Endothelial cell of umbilical vein (primary cell): ENCODE results near the gene ECD. TPM values are rescaled to one million over a fixed set of nuclear protein-coding genes. Genes with fewer than 3 reads are reported as not detected.

ENCODE experiments used
- BruUV-seq: library from RNA; stranded (reverse); fragments of 400-500 nt; replicated peaks from 2 replicates; lab custom pipeline; 2021; lab: Mats Ljungman, UMichigan
- CTCF ChIA-PET: fragments of 300-600, 350-600 bp; sonication (Branson Sonifier 250); formaldehyde crosslinking; loops from one replicate; lab custom pipeline; 2021; ENCODE audit warnings: antibody characterized with exemption, inconsistent platforms; lab: Charles Lee
- POLR2A ChIA-PET: fragments of 300-600, 350-600 bp; sonication (Branson Sonifier 250); formaldehyde crosslinking; loops from one replicate; lab custom pipeline; 2021; ENCODE audit warnings: antibody characterized with exemption, inconsistent platforms; lab: Charles Lee
- DNase-seq: peaks from one replicate; pipeline ENCODE4 v3.0.0-alpha.2; 2011; ENCODE audit warnings: low read depth, low spot score
- FAIRE-seq: peaks from 2 replicates; lab custom pipeline; 2011; peaks lifted over from hg19 to GRCh38; lab: Jason Lieb, UNC
- H2AFZ ChIP-seq: 2 replicates; pipeline ENCODE4 v1.6.0; 2012; ENCODE audit warnings: low read depth, low read length, control low read depth, inconsistent platforms
- H3K27ac ChIP-seq: 2 replicates; pipeline ENCODE4 v1.5.1; 2011; ENCODE audit warnings: low read depth, mild to moderate bottlenecking, control low read depth, low read length, moderate library complexity; ENCODE audit not compliant: insufficient read depth
- H3K27me3 ChIP-seq, 2 experiments: 2 replicates each; pipeline versions ENCODE4 v1.6.0 to v1.6.1; 2011; ENCODE audit warnings: low read length in 2 of 2, mixed read lengths in 1 of 2; ENCODE audit not compliant: control insufficient read depth in 2 of 2, insufficient read depth in 2 of 2
- H3K36me3 ChIP-seq, 2 experiments: 2 replicates in 1 of 2; 3 replicates in 1 of 2; pipeline ENCODE4 v1.5.1; 2011; ENCODE audit warnings: low read length in 2 of 2, mild to moderate bottlenecking in 1 of 2, moderate library complexity in 1 of 2; ENCODE audit not compliant: control insufficient read depth in 2 of 2, insufficient read depth in 2 of 2; ENCODE audit errors: extremely low read depth in 1 of 2
- H3K4me1 ChIP-seq: 3 replicates; pipeline ENCODE4 v1.5.1; 2011; ENCODE audit warnings: mild to moderate bottlenecking, low read length; ENCODE audit not compliant: control insufficient read depth, insufficient read depth; ENCODE audit errors: extremely low read depth
- H3K4me2 ChIP-seq: 2 replicates; pipeline ENCODE4 v1.6.1; 2011; ENCODE audit warnings: low read length, control low read depth, mixed read lengths; ENCODE audit not compliant: insufficient read depth
- H3K4me3 ChIP-seq, 3 experiments: fragments of 200-600 bp in 1 of 3; sonication (generic), shearing (Covaris generic) in 1 of 3; replicated peaks in 1 of 3; 2 replicates each; pipeline ENCODE4 v1.5.1; 2011 to 2016; ENCODE audit warnings: control low read depth in 3 of 3, low read length in 3 of 3, mild to moderate bottlenecking in 2 of 3, inconsistent platforms in 1 of 3, low read depth in 1 of 3, moderate library complexity in 1 of 3; ENCODE audit not compliant: insufficient read depth in 1 of 3
- H3K79me2 ChIP-seq: 2 replicates; pipeline ENCODE4 v1.6.0; 2012; ENCODE audit warnings: low read length, inconsistent platforms; ENCODE audit not compliant: control insufficient read depth, insufficient read depth
- H3K9ac ChIP-seq: replicated peaks from 2 replicates; pipeline ENCODE3; 2011; ENCODE audit warnings: low read length, control low read depth; ENCODE audit not compliant: insufficient read depth; ENCODE audit errors: extremely low read depth
- H3K9me1 ChIP-seq: replicated peaks from 3 replicates; pipeline ENCODE4 v1.6.0; 2011; ENCODE audit warnings: mild to moderate bottlenecking, low read length; ENCODE audit not compliant: control insufficient read depth, insufficient read depth; ENCODE audit errors: extremely low read depth
- H3K9me3 ChIP-seq: replicated peaks from 2 replicates; pipeline ENCODE4 v1.5.1; 2012; ENCODE audit warnings: low read length, inconsistent platforms; ENCODE audit not compliant: control insufficient read depth, insufficient read depth
- H4K20me1 ChIP-seq: replicated peaks from 2 replicates; pipeline ENCODE3; 2011; ENCODE audit warnings: mild to moderate bottlenecking, low read length; ENCODE audit not compliant: control insufficient read depth, insufficient read depth; ENCODE audit errors: extremely low read depth
- EZH2 ChIP-seq: IDR thresholded peaks from 2 replicates; pipeline ENCODE4 v1.6.1; 2012; ENCODE audit warnings: borderline replicate concordance, low read depth, mild to moderate bottlenecking, moderate library complexity, low read length, inconsistent platforms; ENCODE audit not compliant: severe bottlenecking
- FOS ChIP-seq: IDR thresholded peaks from 2 replicates; pipeline ENCODE4 v1.6.1; 2011; ENCODE audit warnings: mild to moderate bottlenecking, low read length, moderate library complexity, borderline replicate concordance; ENCODE audit not compliant: insufficient read depth
- JUN ChIP-seq: IDR thresholded peaks from 2 replicates; pipeline ENCODE4 v1.6.1; 2011; ENCODE audit warnings: borderline replicate concordance, low read depth; ENCODE audit not compliant: insufficient read length, insufficient read depth
- dilution Hi-C: fragments of 300-500 bp; cut with MboI; formaldehyde crosslinking; loops from one replicate; pipeline ENCODE4 v1.15.0; 2019; ENCODE audit warnings: low sequenced_read_pairs; ENCODE audit not compliant: extremely low pct_ligation_motif_present
- intact Hi-C: fragments of 100-400 bp; cut with micrococcal nuclease; formaldehyde crosslinking; loops from one replicate; pipeline ENCODE4 v1.10.0; 2022
- polyA plus RNA-seq, 4 experiments: library from polyadenylated mRNA; depleted of rRNA in 3 of 4; stranded (reverse) in 3 of 4; unstranded in 1 of 4; fragments of >200 nt; gene quantifications; 2 replicates each; pipeline versions ENCODE4 v1.2.1 to v1.2.3, GENCODE V29; 2011 to 2012; ENCODE audit warnings: missing spikeins in 1 of 4
- total RNA-seq: library from RNA; stranded (reverse); gene quantifications from 2 replicates; pipeline ENCODE4 v1.2.3, GENCODE V29; 2021
- TF ChIP-seq, protein P1 (sequence below): IDR thresholded peaks from 2 replicates; pipeline ENCODE4 v1.6.1; 2011; ENCODE audit not compliant: insufficient read depth, insufficient read length
- TF ChIP-seq, protein P2 (sequence below), 2 donors: IDR thresholded peaks; 1 replicate in 1 of 2; 2 replicates in 1 of 2; pipeline ENCODE4 v1.5.1; 2011; ENCODE audit warnings: low read length in 2 of 2, mild to moderate bottlenecking in 2 of 2, moderate library complexity in 2 of 2, control low read depth in 1 of 2, inconsistent platforms in 1 of 2, low read depth in 1 of 2; ENCODE audit not compliant: insufficient read depth in 1 of 2; ENCODE audit errors: extremely low read depth in 1 of 2

ECD gene
- total and polyA plus RNA-seq, 2 donors (not counting 3 experiments of a cell fraction or from before 2014, with no cell fraction given), result 27.2 to 32.3 TPM

DNA sequence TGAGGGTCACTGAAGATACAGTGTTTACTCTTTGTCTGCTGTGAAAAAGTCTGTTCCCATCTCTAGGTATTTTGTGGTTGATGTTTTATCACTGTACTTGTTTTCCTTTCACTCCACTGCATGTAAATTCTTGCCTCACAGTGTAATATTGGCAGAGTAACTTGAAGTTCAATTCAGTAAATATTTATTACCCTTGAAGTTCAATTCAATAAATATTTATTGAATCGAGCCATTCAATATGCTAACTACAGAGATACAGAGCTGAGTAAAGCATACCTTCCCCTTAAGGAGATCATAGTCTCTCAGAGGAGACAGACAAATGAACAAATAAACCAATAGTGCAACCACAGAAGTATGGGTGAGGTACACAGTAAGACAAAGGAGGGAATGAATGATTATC is 48.4 kb downstream of the ECD start:
- no peaks in the 10 kb centered on the region for H3K27me3 ChIP-seq
- no peak overlapping the region for H3K9ac ChIP-seq
- no peak overlapping the region for H2AFZ ChIP-seq
- H3K27ac ChIP-seq, result no peak overlapping the region
- no peaks in the 10 kb centered on the region for H4K20me1 ChIP-seq
- H3K4me1 ChIP-seq, result peaks cover 12% of the 10 kb centered on the region
- intact Hi-C loops (loop anchor here (2.0 kb wide), 1 partner anchor 23 kb away; the partner anchor contains the start of gene P4HA1), dilution Hi-C loops (no loop called here)
- H3K4me3 ChIP-seq, result no peak overlapping the region
- TF ChIP-seq JUN, result no peak
- no peak for TF ChIP-seq EZH2
- TF ChIP-seq, protein P1, sequence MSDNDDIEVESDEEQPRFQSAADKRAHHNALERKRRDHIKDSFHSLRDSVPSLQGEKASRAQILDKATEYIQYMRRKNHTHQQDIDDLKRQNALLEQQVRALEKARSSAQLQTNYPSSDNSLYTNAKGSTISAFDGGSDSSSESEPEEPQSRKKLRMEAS, result no peak
- TF ChIP-seq, protein P2, sequence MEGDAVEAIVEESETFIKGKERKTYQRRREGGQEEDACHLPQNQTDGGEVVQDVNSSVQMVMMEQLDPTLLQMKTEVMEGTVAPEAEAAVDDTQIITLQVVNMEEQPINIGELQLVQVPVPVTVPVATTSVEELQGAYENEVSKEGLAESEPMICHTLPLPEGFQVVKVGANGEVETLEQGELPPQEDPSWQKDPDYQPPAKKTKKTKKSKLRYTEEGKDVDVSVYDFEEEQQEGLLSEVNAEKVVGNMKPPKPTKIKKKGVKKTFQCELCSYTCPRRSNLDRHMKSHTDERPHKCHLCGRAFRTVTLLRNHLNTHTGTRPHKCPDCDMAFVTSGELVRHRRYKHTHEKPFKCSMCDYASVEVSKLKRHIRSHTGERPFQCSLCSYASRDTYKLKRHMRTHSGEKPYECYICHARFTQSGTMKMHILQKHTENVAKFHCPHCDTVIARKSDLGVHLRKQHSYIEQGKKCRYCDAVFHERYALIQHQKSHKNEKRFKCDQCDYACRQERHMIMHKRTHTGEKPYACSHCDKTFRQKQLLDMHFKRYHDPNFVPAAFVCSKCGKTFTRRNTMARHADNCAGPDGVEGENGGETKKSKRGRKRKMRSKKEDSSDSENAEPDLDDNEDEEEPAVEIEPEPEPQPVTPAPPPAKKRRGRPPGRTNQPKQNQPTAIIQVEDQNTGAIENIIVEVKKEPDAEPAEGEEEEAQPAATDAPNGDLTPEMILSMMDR (IDR thresholded peaks at IDR 0.05; ENCODE audit: extremely low read depth in 1 of 2, insufficient read depth in 1 of 2, low read depth in 1 of 2, low read length in 2 of 2), result no peak
- TF ChIP-seq FOS, result no peak
- H3K4me2 ChIP-seq, result no peak overlapping the region
- DNase-seq (no peak), FAIRE-seq (no peak)
- no peaks in the 10 kb centered on the region for H3K79me2 ChIP-seq
- H3K9me1 ChIP-seq, result no peaks in the 10 kb centered on the region
- no peaks in the 10 kb centered on the region for H3K9me3 ChIP-seq
- BruUV-seq, result no TSS peak
- H3K36me3 ChIP-seq, result no peaks in the 10 kb centered on the region
- ChIA-PET POLR2A (no interaction called here), CTCF (no interaction called here)
